Stimulated activated CD4-positive, alpha-beta T cell treated with anti-CD3 and anti-CD28 coated beads, TNF-alpha, amount 100 ng/mL, for 24 hours (primary cell): ENCODE data around the gene KIAA1671.

ENCODE experiments used
- DNase-seq, 3 experiments: peaks; one replicate each; pipeline ENCODE4 v3.0.0-alpha.2; 2020; ENCODE audit warnings: low read depth in 3 of 3

Gene KIAA1671

GRCh38 chr22:24952837-24953383 lies 394 bp downstream of the KIAA1671 start:
- no peak for DNase-seq

GRCh38 chr22:24953384-24954113 lies 1.0 kb downstream of the KIAA1671 start:
- no peak for DNase-seq

DNA sequence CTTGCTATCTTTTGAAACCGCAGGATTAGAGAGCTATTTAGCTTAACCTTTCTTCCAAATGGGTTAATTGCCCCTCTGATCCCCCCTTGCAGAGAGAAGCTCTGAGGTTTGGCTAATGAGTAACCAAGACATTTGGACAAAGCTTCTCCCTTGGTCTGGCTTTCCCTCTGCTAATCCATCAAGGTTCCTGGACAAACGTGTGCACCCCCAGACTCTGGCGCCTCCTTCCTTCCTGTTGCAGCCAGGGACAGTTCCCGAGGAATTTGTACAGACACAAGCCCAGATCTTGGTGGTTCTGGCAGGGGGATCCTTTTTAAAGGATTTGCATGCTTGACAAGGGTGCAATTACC lies 1.6 kb downstream of the KIAA1671 start:
- DNase-seq = no peak

DNA sequence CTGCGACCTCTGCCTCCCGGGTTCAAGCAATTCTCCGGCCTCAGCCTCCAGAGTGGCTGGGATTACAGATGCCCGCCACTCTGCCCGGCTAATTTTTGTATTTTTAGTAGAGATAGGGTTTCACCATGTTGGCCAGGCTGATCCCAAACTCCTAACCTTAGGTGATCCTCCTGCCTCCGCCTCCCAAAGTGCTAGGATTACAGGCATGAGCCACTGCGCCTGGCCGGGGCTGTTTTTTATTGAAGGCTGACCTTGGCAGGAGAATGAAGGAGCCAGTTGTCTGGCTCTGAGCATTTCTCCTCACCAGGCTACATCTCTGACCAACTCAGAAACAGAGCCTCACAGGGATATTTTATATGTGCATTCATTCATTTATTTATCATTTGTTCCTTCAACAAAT lies 2.3 kb downstream of the KIAA1671 start:
- no peak for DNase-seq

- no peak for DNase-seq
Measured at GRCh38 chr22:24957043-24957442, 4.5 kb downstream of the KIAA1671 start.

GRCh38 chr22:24961217-24961844 lies 8.8 kb downstream of the KIAA1671 start:
- no peak for DNase-seq

DNA sequence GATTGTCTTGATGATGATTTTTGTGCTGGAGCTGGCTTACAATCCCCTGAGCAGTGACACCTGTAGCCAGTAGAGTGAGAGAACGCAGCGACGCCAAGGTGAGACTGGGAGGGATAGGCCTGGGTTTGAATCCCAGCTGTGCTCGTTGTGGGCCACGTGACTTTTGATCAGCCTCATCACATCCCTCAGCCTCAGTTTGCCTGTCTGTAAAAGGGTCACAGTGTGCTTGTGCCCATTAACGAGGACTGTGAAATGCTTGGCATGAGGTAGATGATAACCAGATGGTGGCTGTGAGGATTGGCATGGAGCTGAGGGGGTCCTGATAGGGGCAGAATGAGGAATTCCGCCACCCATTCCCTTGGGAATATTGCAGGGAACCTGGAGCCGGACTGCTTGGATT lies 9.6 kb downstream of the KIAA1671 start:
- no peak for DNase-seq

- DNase-seq = no peak
Measured at GRCh38 chr22:24962835-24963234, 10.3 kb downstream of the KIAA1671 start.

DNA sequence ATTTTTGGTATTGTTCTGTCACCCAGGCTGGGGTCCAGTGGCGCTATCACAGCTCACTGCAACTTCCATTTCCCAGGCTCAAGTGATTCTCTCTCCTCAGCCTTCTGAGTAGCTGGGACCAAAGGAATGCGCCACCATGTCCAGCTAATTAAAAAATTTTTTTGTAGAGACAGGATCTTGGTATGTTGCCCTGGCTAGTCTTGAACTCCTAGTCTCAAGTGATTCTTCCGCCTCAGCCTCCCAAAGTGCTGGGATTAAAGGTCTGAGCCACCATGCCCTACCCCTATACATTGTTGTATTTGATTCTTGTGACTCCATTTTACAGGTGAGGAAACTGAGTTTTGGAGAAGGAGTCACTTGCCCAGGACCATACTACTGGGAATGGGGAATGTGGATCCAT lies 11.9 kb downstream of the KIAA1671 start:
- DNase-seq = no peak

DNA sequence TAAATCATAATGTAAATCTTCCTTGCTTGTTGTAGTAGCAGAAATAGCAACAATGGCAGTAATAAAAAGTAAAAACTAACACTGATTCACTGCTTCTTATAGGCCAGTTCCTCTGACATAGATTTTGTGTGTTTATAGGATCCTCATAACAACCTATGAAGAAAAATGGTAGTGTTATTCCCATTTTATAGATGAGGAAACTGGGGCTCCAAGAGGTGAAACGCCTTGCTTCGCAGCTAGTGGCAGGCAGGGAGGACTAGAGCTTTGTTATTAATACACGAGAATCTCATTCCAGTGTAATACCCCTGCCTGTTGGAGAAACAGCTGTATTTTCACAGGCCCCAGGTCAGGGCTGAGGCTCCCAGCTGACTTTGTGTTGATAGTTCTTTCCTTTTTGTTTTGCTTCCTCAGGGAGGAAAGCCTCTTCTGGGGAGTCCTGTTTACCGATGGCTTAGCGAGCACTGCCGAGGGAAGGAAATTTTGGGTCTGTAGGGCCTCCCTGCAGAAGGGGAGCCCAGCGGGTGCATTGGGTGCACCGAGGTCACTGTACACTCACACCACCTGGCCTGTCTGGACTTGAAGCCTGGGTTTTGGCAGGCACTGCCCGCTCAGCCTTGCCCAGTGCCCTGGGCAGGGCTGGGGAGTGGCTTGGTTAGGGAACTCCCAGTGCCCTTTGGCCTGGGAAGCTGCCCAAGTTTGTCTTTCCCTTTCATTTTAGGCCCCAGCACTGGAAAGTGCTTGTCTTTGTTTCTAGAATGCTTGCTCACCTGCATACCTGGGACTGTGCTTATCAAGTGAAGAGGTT lies 13.5 kb downstream of the KIAA1671 start:
- no peak for DNase-seq

DNA sequence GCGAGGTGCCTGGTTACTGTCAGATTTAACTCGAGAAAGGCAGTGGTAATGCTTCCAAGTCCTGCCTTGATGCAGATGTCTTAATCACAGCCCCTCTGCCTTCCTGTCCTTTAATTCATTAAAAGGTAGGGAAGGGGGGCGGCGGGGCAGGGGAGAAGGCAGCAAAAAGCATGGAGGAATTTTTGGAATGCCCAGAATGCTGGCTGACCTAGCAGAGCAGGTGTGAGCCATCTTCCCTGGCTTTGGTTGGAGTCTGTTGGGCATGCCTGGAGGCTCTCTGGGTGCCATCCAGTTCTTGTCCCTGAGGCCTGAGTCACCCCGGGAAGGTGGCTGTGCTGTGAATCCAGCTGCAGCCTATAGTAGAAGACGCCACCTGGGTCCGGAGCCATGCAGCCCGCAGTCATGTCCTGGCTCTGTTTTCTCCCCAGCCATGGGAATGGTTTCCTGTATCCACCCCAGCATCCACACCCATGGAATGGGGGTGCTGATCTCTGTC lies 15.6 kb downstream of the KIAA1671 start:
- no peak for DNase-seq

DNA sequence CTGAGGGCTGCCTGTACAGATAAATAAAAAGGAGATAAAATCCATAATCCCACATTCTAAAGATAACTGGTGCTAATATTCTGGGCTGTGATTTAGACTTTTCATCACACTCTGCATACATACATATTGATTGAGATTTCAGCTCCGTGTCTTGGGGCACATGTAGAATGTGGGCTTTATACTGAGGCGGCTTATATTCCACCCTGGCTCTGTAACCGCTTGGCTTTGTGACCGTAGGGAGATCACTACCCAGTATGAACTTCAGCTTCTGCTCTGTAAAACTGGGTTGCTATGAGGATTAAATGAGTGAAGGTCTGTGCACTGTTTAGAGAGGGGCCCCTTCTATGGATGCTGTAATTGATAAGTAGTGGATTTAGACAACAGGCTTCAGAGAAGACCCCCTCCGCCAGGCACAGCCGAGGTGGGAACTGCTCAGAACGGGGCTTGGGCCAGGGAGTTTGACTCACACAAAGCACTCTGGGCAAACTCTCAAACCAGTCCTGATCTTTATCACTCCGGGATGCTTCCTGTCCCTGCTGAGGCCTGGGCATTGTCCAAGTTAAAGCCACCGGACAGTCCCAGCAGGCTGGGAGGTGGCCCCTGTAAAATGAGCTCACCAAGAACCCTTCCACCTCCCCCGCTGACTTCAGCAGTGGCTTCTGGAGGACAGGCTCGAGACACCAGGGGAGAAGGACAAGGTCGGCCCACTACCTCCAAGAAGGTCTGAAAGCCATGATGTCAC lies 17.2 kb downstream of the KIAA1671 start:
- no peak for DNase-seq

- no peak for DNase-seq
Measured at GRCh38 chr22:24972369-24972768, 19.9 kb downstream of the KIAA1671 start.

DNA sequence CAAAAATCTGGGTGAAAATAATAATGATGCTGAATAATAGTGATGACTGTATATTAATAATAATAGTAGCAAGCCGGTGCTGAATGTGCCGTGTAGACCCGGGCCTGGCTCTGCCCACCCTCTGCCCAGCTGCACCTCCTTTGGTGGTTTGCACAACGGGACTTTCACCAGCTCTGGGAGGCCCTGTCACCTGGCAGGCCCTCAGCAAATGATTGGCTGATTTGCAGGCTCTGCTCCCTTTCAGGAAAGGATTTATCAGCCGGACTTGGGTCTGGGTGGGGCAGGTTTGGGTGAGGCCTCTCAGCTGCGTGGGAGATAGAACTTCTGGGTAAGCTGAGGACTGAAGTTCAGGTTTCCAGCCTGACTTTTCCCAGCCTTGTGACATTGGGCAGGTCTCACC lies 21.4 kb downstream of the KIAA1671 start:
- DNase-seq = no peak

DNA sequence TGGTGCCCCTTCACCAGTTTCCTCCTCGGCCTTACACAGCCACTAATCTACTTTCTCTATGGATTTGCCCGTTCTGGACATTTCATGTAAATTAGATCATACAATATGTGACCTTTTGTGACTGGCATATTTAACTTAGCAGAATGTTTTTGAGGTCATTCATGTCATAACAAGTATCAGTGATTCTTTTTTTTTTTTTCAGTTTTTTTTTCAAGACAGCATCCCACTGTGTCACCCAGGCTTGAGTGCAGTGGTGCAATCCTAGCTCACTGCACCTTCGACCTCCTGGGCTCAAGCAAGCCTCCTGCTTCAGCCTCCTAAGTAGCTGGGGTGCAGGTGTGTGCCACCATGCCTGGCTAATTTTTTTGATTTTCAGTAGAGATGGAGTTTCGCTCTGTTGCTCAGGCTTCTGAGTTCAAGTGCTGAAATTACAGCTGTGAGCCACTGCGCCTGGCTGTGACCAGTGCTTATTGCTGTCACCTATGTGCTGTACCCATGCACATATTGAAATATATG lies 22.7 kb downstream of the KIAA1671 start:
- DNase-seq = no peak

GRCh38 chr22:24975813-24976341 lies 23.4 kb downstream of the KIAA1671 start:
- DNase-seq = no peak

- DNase-seq = no peak
Measured at GRCh38 chr22:24976442-24977218, 24.1 kb downstream of the KIAA1671 start.

GRCh38 chr22:24977370-24978221 lies 25.1 kb downstream of the KIAA1671 start:
- DNase-seq = no peak

DNA sequence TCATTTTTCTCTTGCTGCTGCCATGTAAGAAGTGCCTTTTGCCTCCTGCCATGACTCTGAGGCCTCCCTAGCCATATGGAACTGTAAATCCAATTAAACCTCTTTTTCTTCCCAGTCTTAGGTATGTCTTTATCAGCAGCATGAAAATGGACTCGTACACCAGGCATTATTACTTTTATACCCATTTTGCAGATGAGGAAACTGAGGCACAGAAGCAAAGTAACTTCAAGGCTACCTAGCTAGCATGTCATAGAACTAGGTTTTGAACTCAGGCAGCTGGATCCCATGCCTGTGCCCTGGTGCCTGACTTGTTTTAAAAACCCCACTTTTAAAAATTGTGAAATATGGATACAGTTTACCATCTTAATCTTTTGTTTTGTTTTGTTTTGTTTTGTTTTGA lies 25.8 kb downstream of the KIAA1671 start:
- DNase-seq = no peak
